Globus pallidus (tissue), 1 donor: ENCODE measurements around the gene MYO1B.

ENCODE experiments used
- DNase-seq: peaks from one replicate; pipeline ENCODE4 v3.0.0-alpha.2; 2015; ENCODE audit warnings: low spot score

The MYO1B gene

DNA sequence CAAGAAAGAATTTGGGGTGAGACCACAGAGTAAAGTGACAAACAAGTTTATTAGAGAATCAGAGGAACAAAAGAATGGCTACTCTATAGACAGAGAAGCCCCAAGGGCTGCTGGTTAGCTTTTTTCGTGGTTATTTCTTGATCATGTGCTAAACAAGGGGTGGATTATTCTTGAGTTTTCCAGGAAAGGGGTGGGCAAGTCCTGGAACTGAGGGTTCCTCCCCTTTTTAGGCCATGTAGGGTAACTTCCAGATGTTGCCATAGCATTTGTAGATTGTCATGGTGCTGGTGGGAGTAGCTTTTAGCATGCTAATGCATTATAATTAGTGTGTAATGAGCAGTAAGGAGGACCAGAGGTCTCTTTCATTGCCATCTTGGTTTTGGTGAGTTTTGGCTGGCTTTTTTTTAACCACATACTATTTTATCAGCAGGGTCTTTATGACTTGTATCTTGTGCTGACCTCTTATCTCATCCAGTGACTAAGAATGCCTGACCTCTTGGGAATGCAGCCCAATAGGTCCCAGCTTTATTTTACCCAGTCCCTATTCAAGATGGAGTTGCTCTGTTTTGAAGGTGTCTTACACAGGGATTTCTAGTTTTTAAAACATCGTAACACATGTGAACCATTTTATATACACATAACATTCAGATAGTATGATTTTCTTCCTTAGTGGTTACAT, 77.8 kb downstream of the MYO1B start:
- no peak for DNase-seq

GRCh38 chr2:191325651-191326365, 80.6 kb downstream of the MYO1B start:
- no peak for DNase-seq

GRCh38 chr2:191327484-191327883, 82.3 kb downstream of the MYO1B start:
- DNase-seq = no peak

- no peak for DNase-seq
These were observed 83.1 kb downstream of the MYO1B start for GRCh38 chr2:191328150-191328809.

DNA sequence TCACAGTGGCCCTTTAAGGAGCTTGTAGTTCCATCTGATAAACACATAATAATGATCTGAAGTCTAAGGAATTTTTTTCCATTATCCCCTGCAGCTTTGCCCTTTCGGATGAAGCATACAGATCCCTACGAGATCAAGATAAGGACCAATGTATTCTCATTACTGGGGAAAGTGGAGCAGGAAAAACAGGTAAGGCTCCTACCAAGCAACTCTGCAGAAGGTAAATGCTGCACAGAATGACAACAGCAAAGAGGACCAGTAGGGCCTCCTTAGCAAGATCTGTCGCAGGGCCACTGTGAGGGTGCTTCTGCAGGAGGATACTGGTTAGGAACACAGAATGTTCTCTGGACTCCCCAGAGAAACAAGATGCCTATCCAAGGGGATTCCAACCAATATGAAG, 84.6 kb downstream of the MYO1B start:
- DNase-seq = no peak

DNA sequence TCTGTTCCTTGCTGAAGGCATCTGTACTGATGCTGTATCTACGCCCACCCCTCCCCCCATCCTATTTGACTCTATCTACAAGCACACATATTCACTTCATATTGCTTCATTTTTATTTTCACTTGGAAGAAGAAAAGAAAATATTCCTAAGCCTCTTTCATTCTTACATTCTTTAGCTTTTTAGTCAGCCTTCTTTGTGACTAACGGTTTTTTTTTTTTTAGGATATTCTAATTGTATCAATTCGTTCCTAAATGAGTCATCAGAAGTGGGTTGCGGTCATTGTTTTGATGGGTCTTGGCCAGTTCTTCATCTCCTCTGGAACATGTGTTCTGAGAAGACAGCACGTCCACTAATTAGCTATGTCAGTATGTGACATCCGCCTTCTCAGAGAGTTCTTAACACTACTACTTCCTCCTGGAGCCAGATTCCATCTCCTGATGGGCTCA, 88.7 kb downstream of the MYO1B start:
- no peak for DNase-seq

DNA sequence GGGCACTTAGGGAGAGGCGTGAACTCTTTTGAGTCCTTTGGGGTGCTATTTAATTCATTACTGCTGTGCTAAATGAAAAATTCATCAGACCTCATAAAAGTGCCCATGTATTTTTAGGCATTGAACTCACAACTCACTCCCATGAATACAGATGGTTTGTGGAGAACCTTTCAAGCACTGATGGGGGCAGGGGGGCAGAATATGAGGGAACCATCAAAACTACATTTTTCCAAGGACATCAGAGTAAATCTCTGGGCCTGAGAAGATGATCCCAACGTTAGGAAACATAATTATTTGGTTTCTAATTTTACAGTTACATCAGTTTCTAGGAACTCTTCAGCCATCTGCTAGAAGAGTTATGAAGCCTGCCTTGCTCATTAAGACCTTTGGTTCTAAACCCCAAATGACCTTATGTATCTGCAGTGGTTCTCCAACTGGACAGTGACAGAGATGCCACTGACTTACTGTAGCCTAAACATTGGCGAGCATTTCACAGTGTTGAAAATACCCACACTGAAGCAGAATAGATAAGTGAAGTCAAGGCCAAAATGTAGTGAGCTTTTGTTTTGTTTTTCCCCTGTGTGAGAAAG, 90.8 kb downstream of the MYO1B start:
- DNase-seq = no peak

DNA sequence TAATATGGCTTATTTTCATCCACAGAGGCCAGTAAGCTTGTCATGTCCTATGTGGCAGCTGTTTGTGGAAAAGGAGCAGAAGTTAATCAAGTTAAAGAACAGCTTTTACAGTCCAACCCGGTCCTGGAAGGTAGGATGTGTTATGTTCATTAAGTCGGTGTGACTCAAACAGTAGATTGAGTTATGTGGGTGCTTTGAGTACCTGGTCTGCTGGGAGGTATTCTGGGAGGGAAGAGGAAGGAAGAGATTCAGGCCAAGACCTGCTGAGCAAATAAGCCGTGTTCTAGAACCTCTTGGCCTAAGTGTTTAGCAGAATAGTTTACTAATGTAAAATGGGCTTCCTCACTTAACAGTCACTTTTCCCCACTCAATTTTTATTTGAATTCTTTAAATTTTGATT, 96.2 kb downstream of the MYO1B start:
- no peak for DNase-seq

- no peak for DNase-seq
These were observed 98.7 kb downstream of the MYO1B start for GRCh38 chr2:191343796-191344338.

- no peak for DNase-seq
These were observed 100.6 kb downstream of the MYO1B start for GRCh38 chr2:191345788-191346187.

DNA sequence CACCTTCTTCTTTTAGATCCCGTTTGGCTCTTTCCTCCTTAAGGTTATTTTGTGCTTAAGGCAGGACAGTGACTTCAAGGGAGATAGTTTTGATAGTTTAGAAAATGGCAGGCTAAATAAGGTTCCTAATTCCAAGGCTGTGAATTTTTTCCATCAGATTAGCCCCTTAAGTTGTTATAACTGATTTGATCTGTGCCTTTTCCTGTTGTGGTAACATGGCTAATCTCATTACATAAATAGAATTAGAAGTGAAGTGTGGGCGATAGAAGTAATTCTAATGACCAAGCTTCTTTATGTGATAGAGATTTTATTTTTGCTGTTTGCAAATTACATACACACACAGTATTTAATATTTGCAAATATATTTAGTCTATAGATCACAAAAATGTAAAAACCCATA, 102.0 kb downstream of the MYO1B start:
- DNase-seq = no peak

DNA sequence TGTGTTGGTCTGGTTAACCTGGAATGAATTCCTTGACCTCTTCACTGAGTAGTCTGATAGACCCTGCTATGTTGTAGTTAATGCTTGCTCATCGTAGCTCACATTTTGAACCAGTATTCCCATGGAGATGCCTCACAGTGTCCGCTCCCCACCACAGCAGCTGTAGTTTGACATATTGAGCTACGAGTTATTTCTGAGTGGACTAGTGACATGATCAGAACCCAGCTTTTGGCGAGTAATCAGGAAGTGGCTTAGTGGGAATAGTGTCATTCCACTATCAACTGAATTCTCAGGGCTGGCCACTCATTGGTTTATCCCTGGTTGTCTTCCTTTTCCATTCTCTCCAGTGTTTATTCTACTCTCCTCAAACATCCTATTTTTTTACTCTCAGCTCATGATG, 102.7 kb downstream of the MYO1B start:
- no peak for DNase-seq

GRCh38 chr2:191349990-191350389, 104.8 kb downstream of the MYO1B start:
- DNase-seq = no peak

- no peak for DNase-seq
These were observed 105.6 kb downstream of the MYO1B start for GRCh38 chr2:191350826-191351225.

- DNase-seq = no peak
These were observed 106.1 kb downstream of the MYO1B start for GRCh38 chr2:191351298-191351697.

DNA sequence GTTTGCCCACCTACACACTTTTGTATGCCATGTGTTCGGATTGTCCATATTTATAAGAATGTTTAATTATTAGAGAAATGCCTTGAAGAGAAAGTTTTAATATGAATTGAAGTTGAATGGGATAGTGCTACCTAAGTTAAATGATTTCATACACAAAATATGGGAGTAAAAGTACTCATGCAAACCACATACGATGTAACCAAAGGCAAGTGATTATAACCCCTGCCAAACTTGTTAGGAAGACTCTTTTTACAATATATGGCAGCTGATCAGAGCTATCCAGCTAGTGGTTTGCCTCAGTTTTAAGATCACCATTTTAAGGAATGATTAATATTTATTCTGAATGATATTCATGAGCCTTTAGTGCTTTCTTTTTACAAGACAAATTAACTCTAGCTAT, 106.7 kb downstream of the MYO1B start:
- no peak for DNase-seq

DNA sequence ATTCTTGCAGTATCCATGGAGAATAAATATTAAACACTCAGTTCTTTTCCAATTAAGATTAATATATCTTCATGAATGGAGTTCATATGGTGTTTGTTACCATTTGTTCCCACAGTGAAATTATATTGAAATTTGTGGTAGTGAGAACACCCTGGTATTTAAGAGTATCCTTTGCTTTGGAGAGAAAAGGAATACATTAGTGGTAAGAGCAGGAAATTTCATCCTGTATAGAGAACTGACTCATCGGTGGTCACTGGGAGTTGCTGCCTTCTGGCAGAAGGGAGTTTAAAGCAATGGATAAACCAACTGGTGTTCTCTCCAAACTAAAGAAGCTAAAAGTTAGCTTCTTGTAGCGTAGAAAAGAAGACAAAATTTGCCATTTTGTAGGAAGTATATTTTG, 107.3 kb downstream of the MYO1B start:
- no peak for DNase-seq

GRCh38 chr2:191355170-191355758, 110.1 kb downstream of the MYO1B start:
- no peak for DNase-seq

- DNase-seq = no peak
These were observed 112.5 kb downstream of the MYO1B start for GRCh38 chr2:191357678-191358077.

DNA sequence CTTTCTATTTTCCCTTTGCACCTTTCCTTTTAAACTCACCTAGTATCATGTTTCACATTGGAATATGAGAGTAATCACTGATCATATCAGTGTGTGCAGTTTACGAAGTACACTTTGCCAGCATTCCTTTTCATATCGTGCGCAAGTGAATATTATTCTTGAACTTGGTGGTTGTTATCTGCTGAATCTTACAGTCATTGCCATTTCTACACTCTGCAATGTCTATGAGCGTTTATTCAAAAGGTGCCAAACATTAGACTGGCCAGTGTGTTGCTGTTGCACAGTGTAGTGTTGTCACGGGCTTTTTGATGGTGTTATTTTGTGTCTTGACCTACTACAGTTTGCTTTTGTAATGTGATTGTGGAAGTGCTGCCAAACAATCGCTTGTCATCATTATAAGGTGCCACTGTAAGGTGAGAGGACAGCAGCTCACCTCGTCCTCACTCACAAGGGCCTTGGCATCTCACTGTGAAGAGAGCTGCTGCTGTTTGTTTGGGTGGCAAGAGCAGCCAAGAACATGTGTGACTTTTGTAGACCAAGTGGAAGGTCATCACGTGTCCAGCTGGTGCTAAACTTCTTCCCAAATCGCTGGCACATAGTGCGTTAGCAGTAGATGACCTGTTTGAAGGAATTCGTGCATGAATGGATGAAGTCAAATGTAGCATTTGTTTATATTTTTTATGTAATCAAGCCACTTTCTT, 113.3 kb downstream of the MYO1B start:
- no peak for DNase-seq

DNA sequence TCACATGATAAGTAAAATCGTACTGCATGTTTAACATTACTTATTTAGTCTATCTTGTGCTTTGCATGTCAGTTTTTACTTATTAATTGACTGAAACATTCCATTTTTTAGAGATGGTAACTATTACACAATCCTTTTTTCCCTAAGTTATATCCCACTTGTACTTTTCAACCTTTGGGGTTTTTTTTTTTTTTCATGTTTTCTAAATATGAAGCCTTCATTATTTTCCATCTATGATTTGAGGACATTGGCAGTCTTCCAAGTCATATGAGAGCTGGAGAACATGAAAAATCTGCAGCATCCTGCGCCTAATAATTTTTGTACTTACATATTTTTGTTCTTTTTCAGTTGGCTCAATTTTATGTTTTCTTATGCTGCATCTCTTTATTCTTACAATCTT, 113.9 kb downstream of the MYO1B start:
- DNase-seq = no peak

GRCh38 chr2:191360918-191361317, 115.7 kb downstream of the MYO1B start:
- no peak for DNase-seq
